B cell (primary cell): Measurements from ENCODE around the gene PCDHB7. TPM values are rescaled to one million over a fixed set of nuclear protein-coding genes. Genes with fewer than 3 reads are reported as not detected.
"Not testable (repeated sequence)": the region's sequence is repeated elsewhere in the genome, so short reads cannot be mapped to it uniquely, and the experiment has no call there.

Experiments used
- ATAC-seq: fragments of 200-7000 bp; cut with Tn5 transposase; one replicate; pipeline ENCODE4 v1.10.0; 2021; ENCODE audit warnings: low read depth, mild to moderate bottlenecking, moderate number of reproducible peaks, moderate library complexity
- CTCF ChIA-PET: fragments of 350-600 bp; sonication (Branson Sonifier 250); formaldehyde crosslinking; loops from one replicate; lab custom pipeline; 2021; ENCODE audit warnings: antibody characterized with exemption, inconsistent platforms; lab: Charles Lee
- POLR2A ChIA-PET: fragments of 350-600 bp; sonication (Branson Sonifier 250); formaldehyde crosslinking; loops from one replicate; lab custom pipeline; 2021; ENCODE audit warnings: antibody characterized with exemption; lab: Charles Lee
- DNase-seq: peaks from one replicate; pipeline ENCODE4 v3.0.0; 2013
- H2AFZ ChIP-seq: 2 replicates; pipeline ENCODE4 v1.6.1; 2012; ENCODE audit warnings: mild to moderate bottlenecking, low read depth, low read length; ENCODE audit not compliant: insufficient read depth, poor library complexity, severe bottlenecking
- H3K27ac ChIP-seq, 2 donors: 1 replicate in 1 of 2; 2 replicates in 1 of 2; pipeline ENCODE4 v1.5.1; 2012 to 2013; ENCODE audit warnings: low read length in 2 of 2, mild to moderate bottlenecking in 2 of 2, moderate library complexity in 1 of 2
- H3K27me3 ChIP-seq, 4 experiments: fragments of 200-600 bp in 1 of 4; sonication (generic) in 1 of 4; replicated peaks in 1 of 4; 1 replicate in 2 of 4; 2 replicates in 2 of 4; pipeline versions ENCODE4 v1.6.1 to v1.7.0; 2013 to 2016; ENCODE audit warnings: low read length in 3 of 4, mild to moderate bottlenecking in 2 of 4, mixed read lengths in 1 of 4, moderate library complexity in 1 of 4; ENCODE audit not compliant: insufficient read depth in 4 of 4, control insufficient read depth in 3 of 4; ENCODE audit errors: control extremely low read depth in 1 of 4
- H3K36me3 ChIP-seq, 2 experiments: replicated peaks in 1 of 2; 1 replicate in 1 of 2; 2 replicates in 1 of 2; pipeline versions ENCODE4 v1.6.1 to v1.7.1; 2013; ENCODE audit warnings: low read length in 1 of 2; ENCODE audit not compliant: insufficient read depth in 2 of 2, control insufficient read depth in 1 of 2; ENCODE audit errors: control extremely low read depth in 1 of 2, extremely low read depth in 1 of 2
- H3K4me1 ChIP-seq, 2 donors: fragments of 200-600 bp in 1 of 2; sonication (generic) in 1 of 2; 1 replicate in 1 of 2; 2 replicates in 1 of 2; pipeline versions ENCODE4 v1.5.1 to v1.6.1; 2013 to 2017; ENCODE audit warnings: low read length in 2 of 2; ENCODE audit not compliant: control insufficient read depth in 2 of 2, insufficient read depth in 2 of 2
- H3K4me2 ChIP-seq: replicated peaks from 2 replicates; pipeline ENCODE3; 2012; ENCODE audit warnings: mild to moderate bottlenecking, low read depth, low read length; ENCODE audit not compliant: poor library complexity, severe bottlenecking
- H3K4me3 ChIP-seq, 5 experiments: fragments of 200-600 bp in 1 of 5; sonication (generic) in 1 of 5; 1 replicate in 3 of 5; 2 replicates in 2 of 5; pipeline versions ENCODE4 v1.5.1 to v1.7.0; 2011 to 2016; ENCODE audit warnings: low read length in 4 of 5, mild to moderate bottlenecking in 4 of 5, low read depth in 2 of 5, control low read depth in 1 of 5, moderate library complexity in 1 of 5; ENCODE audit not compliant: insufficient read depth in 1 of 5; ENCODE audit errors: control extremely low read depth in 1 of 5, extremely low read depth in 1 of 5
- H3K79me2 ChIP-seq: fragments of 200-600 bp; sonication (generic); one replicate; pipeline ENCODE4 v1.6.0; 2016; ENCODE audit warnings: low read length; ENCODE audit not compliant: control insufficient read depth, insufficient read depth
- H3K9ac ChIP-seq: fragments of 200-600 bp; sonication (generic); 2 replicates; pipeline ENCODE4 v1.6.1; 2017; ENCODE audit warnings: mild to moderate bottlenecking, low read length, moderate library complexity
- H3K9me3 ChIP-seq, 3 donors: one replicate each; pipeline versions ENCODE4 v1.6.1 to v1.7.1; 2013; ENCODE audit warnings: low read length in 2 of 3; ENCODE audit not compliant: control insufficient read depth in 2 of 3, insufficient read depth in 1 of 3; ENCODE audit errors: control extremely low read depth in 1 of 3
- H4K20me1 ChIP-seq: 2 replicates; pipeline ENCODE4 v1.6.0; 2012; ENCODE audit warnings: mild to moderate bottlenecking, low read length; ENCODE audit not compliant: insufficient read depth, control insufficient read depth, poor library complexity, severe bottlenecking
- H3K27ac Mint-ChIP-seq: one replicate; pipeline ENCODE4 v1.8.0; 2021; ENCODE audit warnings: mixed read lengths
- H3K27me3 Mint-ChIP-seq: one replicate; pipeline ENCODE4 v1.8.0; 2021; ENCODE audit warnings: mixed read lengths
- H3K4me1 Mint-ChIP-seq: one replicate; pipeline ENCODE4 v1.8.0; 2021; ENCODE audit warnings: mixed read lengths
- H3K4me3 Mint-ChIP-seq: one replicate; pipeline ENCODE4 v1.8.0; 2021; ENCODE audit warnings: mixed read lengths
- H3K9me3 Mint-ChIP-seq: one replicate; pipeline ENCODE4 v1.8.0; 2022; ENCODE audit warnings: mixed read lengths; ENCODE audit not compliant: insufficient read depth
- CTCF ChIP-seq: fragments of 200-600 bp; IDR thresholded peaks from one replicate; pipeline ENCODE4 v1.8.0; 2022; ENCODE audit warnings: antibody characterized with exemption, mild to moderate bottlenecking
- EZH2 ChIP-seq: IDR thresholded peaks from 2 replicates; pipeline ENCODE4 v1.6.1; 2012; ENCODE audit warnings: borderline replicate concordance, low read depth, mild to moderate bottlenecking, moderate library complexity, low read length; ENCODE audit not compliant: insufficient read depth, poor library complexity, severe bottlenecking
- WGBS: methylation state at CpG from one replicate; pipeline ENCODE4 v1.1.5; 2013; ENCODE audit warnings: missing lambda C conversion rate; ENCODE audit not compliant: insufficient coverage; 5-methylcytosine and 5-hydroxymethylcytosine counted together
- intact Hi-C: fragments of 100-400 bp; cut with micrococcal nuclease; formaldehyde crosslinking; loops from one replicate; pipeline ENCODE4 v1.10.0; 2022
- polyA plus RNA-seq: library from polyadenylated mRNA; depleted of rRNA; stranded (reverse); fragments of >200 nt; gene quantifications from 2 replicates; pipeline ENCODE4 v1.2.3, GENCODE V29; 2012
- total RNA-seq, 2 donors: library from RNA; stranded (reverse); fragments of 120-200 nt in 1 of 2; gene quantifications; 1 replicate in 1 of 2; 2 replicates in 1 of 2; pipeline versions ENCODE4 v1.2.3 to v1.2.4, GENCODE V29; 2013 to 2022

Gene PCDHB7
- total and polyA plus RNA-seq, 2 donors (not counting 1 experiment from before 2014, with no cell fraction given), result not detected

- H4K20me1 ChIP-seq, CTCF ChIA-PET, DNase-seq, H3K27me3 ChIP-seq, POLR2A ChIA-PET, H3K27ac Mint-ChIP-seq, H3K27ac ChIP-seq, H3K4me3 ChIP-seq, H3K4me1 Mint-ChIP-seq, ATAC-seq, H3K4me1 ChIP-seq, H3K9ac ChIP-seq, H3K9me3 Mint-ChIP-seq, H3K36me3 ChIP-seq, H3K79me2 ChIP-seq, H2AFZ ChIP-seq, intact Hi-C loops, H3K4me2 ChIP-seq, H3K4me3 Mint-ChIP-seq: not testable (repeated sequence)
- peaks cover 47% of the 10 kb centered on the region for H3K27me3 Mint-ChIP-seq
- peaks cover 0 to 21% (median 11%) of the 10 kb centered on the region in 3 donors for H3K9me3 ChIP-seq
- 25% methylated on average over 4 of the region's 26 CpGs for WGBS
Measured at GRCh38 chr5:141216035-141216434, 43.6 kb downstream of the PCDHB7 start.

- TF ChIP-seq EZH2 (no peak), CTCF (peak; percentile 38)
- H3K4me3 ChIP-seq, result peak within 1 kb of the TSS in 1 of 5 experiments; percentile 15
- Mint-ChIP-seq H3K4me1 (peaks cover 4% of the 10 kb centered on the region), H3K9me3 (peaks cover 11% of the 10 kb centered on the region), H3K4me3 (peak within 1 kb of the TSS; percentile 56), H3K27me3 (peaks cover 43% of the 10 kb centered on the region), H3K27ac (no peak within 1 kb of the TSS)
- 44% methylated on average over 14 of the region's 15 CpGs for WGBS
- no peak within 1 kb of the TSS for H3K27ac ChIP-seq
- H3K4me2 ChIP-seq, result peak within 1 kb of the TSS; percentile 38
- H3K9me3 ChIP-seq, result peaks cover 5 to 23% (median 8%) of the 10 kb centered on the region in 3 donors
- DNase-seq, result peak; percentile 20
- peak within 1 kb of the TSS; percentile 23 for H3K9ac ChIP-seq
- no peak for ATAC-seq
- H2AFZ ChIP-seq, result peak within 1 kb of the TSS; percentile 46
- POLR2A ChIA-PET, result no interaction called here
- H3K36me3 ChIP-seq, result no peaks in the 10 kb centered on the region
- H3K79me2 ChIP-seq, result no peaks in the 10 kb centered on the region
- peaks cover 0 to 28% (median 19%) of the 10 kb centered on the region in 4 experiments for H3K27me3 ChIP-seq
- CTCF ChIA-PET, result interaction anchor here (0.7 to 2.3 kb wide), 7 partner anchors 15 to 341 kb away, joined by 3 to 9 read pairs (median 4); no protein-coding TSS in a partner anchor
- H4K20me1 ChIP-seq, result no peaks in the 10 kb centered on the region
- peaks cover 5% of the 10 kb centered on the region in 2 donors for H3K4me1 ChIP-seq
- intact Hi-C loops, result no loop called here
Measured at GRCh38 chr5:141223112-141223783, 50.8 kb downstream of the PCDHB7 start, which contains the start of gene PCDHB14. Gene PCDHB14 (plus strand): TSS chr5:141223343. CDS start chr5:141223506, 163 bp downstream.

GRCh38 chr5:141224844-141225243 is 52.4 kb downstream of the PCDHB7 start:
- H3K27ac Mint-ChIP-seq, H4K20me1 ChIP-seq, H3K79me2 ChIP-seq, H3K4me3 ChIP-seq, ATAC-seq, H3K4me1 ChIP-seq, H3K9ac ChIP-seq, H3K4me1 Mint-ChIP-seq, CTCF ChIA-PET, H2AFZ ChIP-seq, intact Hi-C loops, H3K27ac ChIP-seq, H3K4me3 Mint-ChIP-seq, POLR2A ChIA-PET, H3K4me2 ChIP-seq, H3K9me3 Mint-ChIP-seq, DNase-seq, H3K36me3 ChIP-seq: not testable (repeated sequence)
- Histone ChIP-seq H3K27me3 (peaks cover 0 to 28% (median 19%) of the 10 kb centered on the region in 4 experiments), H3K9me3 (peaks cover 5 to 19% (median 10%) of the 10 kb centered on the region in 3 donors)
- 46% methylated on average over 17 of the region's 40 CpGs for WGBS
- peaks cover 34% of the 10 kb centered on the region for H3K27me3 Mint-ChIP-seq
